OCI-LY7 (cell line): ENCODE measurements around the gene GLRX3.

Source experiments
- EZH2phosphoT487 ChIP-seq: fragments of 200-600 bp; sonication (generic); IDR thresholded peaks from 2 replicates; pipeline ENCODE4 v1.6.1; 2018; ENCODE audit warnings: low read depth, borderline replicate concordance, mild to moderate bottlenecking, mixed run types, antibody characterized with exemption, low read length, moderate library complexity, mixed read lengths
- TF ChIP-seq, protein P1 (sequence below): fragments of 200-600 bp; sonication (generic); conservative IDR thresholded peaks from 2 replicates; pipeline ENCODE4 v1.5.1; 2014; ENCODE audit warnings: mild to moderate bottlenecking, antibody characterized with exemption, low read length, moderate library complexity, mixed read lengths

DNA sequence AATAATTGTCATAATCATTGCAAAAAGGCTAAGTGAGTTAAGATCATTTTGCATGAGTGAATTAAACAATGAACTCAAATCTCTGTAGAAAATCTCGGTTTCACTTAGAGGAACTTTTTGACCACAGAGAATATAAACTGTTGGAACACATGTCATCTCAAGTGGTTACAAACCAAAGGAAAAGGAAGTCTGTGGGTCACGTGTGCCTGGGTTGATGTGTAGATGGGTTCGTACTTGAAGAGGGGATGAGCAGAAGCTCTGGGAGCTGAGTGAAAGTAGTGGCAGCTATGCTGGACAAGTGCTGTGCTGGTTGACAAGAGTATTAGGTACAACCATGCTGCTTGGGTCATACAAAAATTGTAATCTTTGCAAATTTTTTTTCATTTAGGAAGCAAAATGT, 35.0 kb downstream of the GLRX3 start:
- TF ChIP-seq, protein P1, sequence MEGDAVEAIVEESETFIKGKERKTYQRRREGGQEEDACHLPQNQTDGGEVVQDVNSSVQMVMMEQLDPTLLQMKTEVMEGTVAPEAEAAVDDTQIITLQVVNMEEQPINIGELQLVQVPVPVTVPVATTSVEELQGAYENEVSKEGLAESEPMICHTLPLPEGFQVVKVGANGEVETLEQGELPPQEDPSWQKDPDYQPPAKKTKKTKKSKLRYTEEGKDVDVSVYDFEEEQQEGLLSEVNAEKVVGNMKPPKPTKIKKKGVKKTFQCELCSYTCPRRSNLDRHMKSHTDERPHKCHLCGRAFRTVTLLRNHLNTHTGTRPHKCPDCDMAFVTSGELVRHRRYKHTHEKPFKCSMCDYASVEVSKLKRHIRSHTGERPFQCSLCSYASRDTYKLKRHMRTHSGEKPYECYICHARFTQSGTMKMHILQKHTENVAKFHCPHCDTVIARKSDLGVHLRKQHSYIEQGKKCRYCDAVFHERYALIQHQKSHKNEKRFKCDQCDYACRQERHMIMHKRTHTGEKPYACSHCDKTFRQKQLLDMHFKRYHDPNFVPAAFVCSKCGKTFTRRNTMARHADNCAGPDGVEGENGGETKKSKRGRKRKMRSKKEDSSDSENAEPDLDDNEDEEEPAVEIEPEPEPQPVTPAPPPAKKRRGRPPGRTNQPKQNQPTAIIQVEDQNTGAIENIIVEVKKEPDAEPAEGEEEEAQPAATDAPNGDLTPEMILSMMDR = no peak
- no peak for TF ChIP-seq EZH2phosphoT487
